DND-41 (cell line): Measurements from ENCODE around the gene RCCD1.

Experiments
- ATAC-seq: fragments of 200-7000 bp; cut with Tn5 transposase; 3 replicates; pipeline ENCODE4 v1.9.1; 2021; ENCODE audit warnings: low read depth; ENCODE audit not compliant: insufficient read depth
- DNase-seq: peaks from one replicate; pipeline ENCODE4 v3.0.0-alpha.2; 2020
- H2AFZ ChIP-seq: 2 replicates; pipeline ENCODE4 v1.6.0; 2012; ENCODE audit warnings: low read depth, low read length
- H3K27ac ChIP-seq: 2 replicates; pipeline ENCODE4 v1.5.1; 2012; ENCODE audit warnings: low read length, inconsistent platforms
- H3K27me3 ChIP-seq: fragments of 200-600 bp; sonication (generic); 2 replicates; pipeline ENCODE4 v1.6.0; 2012; ENCODE audit warnings: low read length, mild to moderate bottlenecking, inconsistent platforms; ENCODE audit not compliant: insufficient read depth, poor library complexity
- H3K36me3 ChIP-seq: 2 replicates; pipeline ENCODE4 v1.5.1; 2012; ENCODE audit warnings: low read length, inconsistent platforms; ENCODE audit not compliant: insufficient read depth
- H3K4me1 ChIP-seq: 2 replicates; pipeline ENCODE4 v1.5.1; 2012; ENCODE audit warnings: mild to moderate bottlenecking, low read length; ENCODE audit not compliant: insufficient read depth
- H3K4me2 ChIP-seq: 2 replicates; pipeline ENCODE4 v1.6.0; 2012; ENCODE audit warnings: mild to moderate bottlenecking, moderate library complexity, low read length, inconsistent platforms; ENCODE audit not compliant: insufficient read depth
- H3K4me3 ChIP-seq, 2 experiments: fragments of 200-600 bp in 1 of 2; shearing (Covaris generic) in 1 of 2; 2 replicates each; pipeline ENCODE4 v1.5.1; 2012 to 2016; ENCODE audit warnings: inconsistent platforms in 2 of 2, low read length in 2 of 2, mild to moderate bottlenecking in 2 of 2, low read depth in 1 of 2, moderate library complexity in 1 of 2
- H3K79me2 ChIP-seq: 2 replicates; pipeline ENCODE4 v1.6.0; 2012; ENCODE audit warnings: low read length, inconsistent platforms; ENCODE audit not compliant: insufficient read depth
- H3K9ac ChIP-seq: 2 replicates; pipeline ENCODE4 v1.6.0; 2012; ENCODE audit warnings: low read depth, mild to moderate bottlenecking, inconsistent platforms, low read length, moderate library complexity
- H3K9me3 ChIP-seq: 2 replicates; pipeline ENCODE4 v1.5.1; 2012; ENCODE audit warnings: low read length, moderate library complexity, mild to moderate bottlenecking, inconsistent platforms; ENCODE audit not compliant: insufficient read depth, severe bottlenecking
- H4K20me1 ChIP-seq: 2 replicates; pipeline ENCODE4 v1.6.0; 2012; ENCODE audit warnings: low read length; ENCODE audit not compliant: insufficient read depth
- CTCF ChIP-seq: IDR thresholded peaks from 2 replicates; pipeline ENCODE4 v1.5.1; 2012; ENCODE audit warnings: borderline replicate concordance, low read length, moderate library complexity, mild to moderate bottlenecking; ENCODE audit not compliant: poor library complexity, severe bottlenecking; ENCODE audit errors: extremely low read depth
- EZH2 ChIP-seq: IDR thresholded peaks from 3 replicates; pipeline ENCODE4 v1.6.1; 2012; ENCODE audit warnings: borderline replicate concordance, low read depth, mild to moderate bottlenecking, moderate library complexity, low read length, inconsistent platforms; ENCODE audit not compliant: severe bottlenecking

The RCCD1 gene

DNA sequence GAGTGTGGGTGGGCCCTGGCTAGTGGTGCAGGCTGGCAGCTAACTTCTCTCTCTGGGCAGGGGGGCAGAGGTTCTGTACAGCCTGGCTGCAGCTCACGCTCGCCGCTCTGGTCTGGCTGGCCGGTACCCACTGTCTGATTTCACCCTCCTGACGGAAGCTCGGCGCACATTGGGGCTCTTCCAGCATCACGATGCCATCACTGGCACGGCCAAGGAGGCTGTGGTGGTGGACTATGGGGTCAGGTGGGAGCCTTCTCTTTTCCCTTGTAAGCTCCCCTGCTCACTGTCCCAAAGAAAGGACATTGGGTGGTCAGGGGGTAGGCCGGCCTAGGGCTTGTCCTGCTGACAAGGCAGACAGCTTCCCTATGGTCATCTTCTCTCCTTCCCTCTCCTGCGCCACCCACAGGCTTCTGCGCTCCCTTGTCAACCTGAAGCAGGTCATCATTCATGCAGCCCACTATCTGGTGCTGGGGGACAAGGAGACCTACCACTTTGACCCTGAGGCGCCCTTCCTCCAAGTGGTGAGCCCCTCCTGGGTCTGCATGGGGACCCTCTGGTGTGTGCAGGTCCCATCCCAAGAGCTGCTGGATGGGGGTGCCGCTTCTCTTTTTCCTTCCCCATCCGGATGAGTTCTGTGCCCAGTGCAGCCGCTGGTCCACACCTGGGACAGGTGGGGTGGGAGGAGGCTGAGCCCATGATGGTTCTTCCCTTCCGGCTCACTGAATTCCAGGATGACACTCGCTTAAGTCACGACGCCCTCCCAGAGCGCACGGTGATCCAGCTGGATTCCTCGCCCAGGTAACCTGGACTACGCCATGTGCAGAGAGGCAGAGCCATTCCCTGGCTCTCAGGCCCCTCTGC, 44.0 kb upstream of the RCCD1 start:
- Histone ChIP-seq H3K4me2 (no peak overlapping the region), H3K9me3 (no peaks in the 10 kb centered on the region), H3K9ac (no peak overlapping the region), H3K27ac (no peak overlapping the region), H4K20me1 (0 out of 2 replicates have a peak, but pooled peaks cover 7% of the 10 kb centered on the region), H3K4me3 (no peak overlapping the region), H2AFZ (no peak overlapping the region), H3K4me1 (no peaks in the 10 kb centered on the region), H3K36me3 (peaks cover 85% of the 10 kb centered on the region), H3K27me3 (no peaks in the 10 kb centered on the region), H3K79me2 (no peaks in the 10 kb centered on the region)
- DNase-seq (no peak), ATAC-seq (no peak)
- no peak for TF ChIP-seq CTCF
- TF ChIP-seq EZH2, result no peak

DNA sequence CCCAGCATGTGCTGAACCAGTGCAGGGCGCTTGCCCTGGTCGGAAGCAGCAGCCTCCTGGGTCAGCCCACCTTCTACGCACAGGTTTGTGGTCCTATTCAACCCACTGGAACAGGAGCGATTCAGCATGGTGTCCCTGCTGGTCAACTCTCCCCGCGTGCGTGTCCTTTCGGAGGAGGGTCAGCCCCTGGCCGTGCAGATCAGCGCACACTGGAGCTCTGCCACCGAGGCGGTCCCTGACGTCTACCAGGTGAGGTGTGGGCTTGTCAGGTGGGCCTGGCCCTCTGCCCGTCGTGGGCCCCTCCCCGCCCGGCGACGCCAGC, 43.4 kb upstream of the RCCD1 start:
- H4K20me1 ChIP-seq, result 0 out of 2 replicates have a peak, but pooled peaks cover 7% of the 10 kb centered on the region
- no peak overlapping the region for H3K27ac ChIP-seq
- H3K9ac ChIP-seq, result no peak overlapping the region
- no peaks in the 10 kb centered on the region for H3K4me1 ChIP-seq
- no peak for DNase-seq
- no peak overlapping the region for H3K4me2 ChIP-seq
- no peaks in the 10 kb centered on the region for H3K9me3 ChIP-seq
- ATAC-seq, result no peak
- peaks cover 85% of the 10 kb centered on the region for H3K36me3 ChIP-seq
- H2AFZ ChIP-seq, result no peak overlapping the region
- no peaks in the 10 kb centered on the region for H3K27me3 ChIP-seq
- TF ChIP-seq EZH2, result no peak
- TF ChIP-seq CTCF, result no peak
- H3K79me2 ChIP-seq, result no peaks in the 10 kb centered on the region
- H3K4me3 ChIP-seq, result no peak overlapping the region

GRCh38 chr15:90911906-90912769, 42.5 kb upstream of the RCCD1 start:
- ATAC-seq (no peak), DNase-seq (no peak)
- Histone ChIP-seq H3K4me3 (no peak overlapping the region), H2AFZ (no peak overlapping the region), H3K79me2 (no peaks in the 10 kb centered on the region), H3K4me2 (no peak overlapping the region), H3K27me3 (no peaks in the 10 kb centered on the region), H3K9ac (no peak overlapping the region), H4K20me1 (0 out of 2 replicates have a peak, but pooled peaks cover 7% of the 10 kb centered on the region), H3K9me3 (no peaks in the 10 kb centered on the region), H3K4me1 (no peaks in the 10 kb centered on the region), H3K36me3 (peaks cover 85% of the 10 kb centered on the region), H3K27ac (no peak overlapping the region)
- no peak for TF ChIP-seq EZH2
- no peak for TF ChIP-seq CTCF
